CD4-positive, alpha-beta T cell treated with Interferon alpha-2 for 1 hour (primary cell): ENCODE measurements around the gene PDCD7.

ENCODE experiments used
- DNase-seq, 2 donors: peaks; one replicate each; pipeline ENCODE4 v3.0.0-alpha.2; 2020 to 2022

The PDCD7 gene

GRCh38 chr15:65069779-65070546 is 63.6 kb downstream of the PDCD7 start:
- DNase-seq: no peak

- DNase-seq: no peak
Observed at GRCh38 chr15:65069179-65069578, 64.4 kb downstream of the PDCD7 start.

GRCh38 chr15:65068403-65068788 is 65.2 kb downstream of the PDCD7 start:
- no peak for DNase-seq

- DNase-seq: no peak
Observed at GRCh38 chr15:65067645-65068402, 65.8 kb downstream of the PDCD7 start, which contains the start of gene RASL12. Gene RASL12, minus strand, starts transcription at chr15:65067991. Its CDS starts 156 bp downstream, at chr15:65067835.
